ENCODE results near the gene ZBTB20. TPM values are rescaled to one million over a fixed set of nuclear protein-coding genes. Genes with fewer than 3 reads are reported as not detected.

The ZBTB20 gene
- total RNA-seq, 1 experiment from 2014 or later = 3.7 TPM

DNA sequence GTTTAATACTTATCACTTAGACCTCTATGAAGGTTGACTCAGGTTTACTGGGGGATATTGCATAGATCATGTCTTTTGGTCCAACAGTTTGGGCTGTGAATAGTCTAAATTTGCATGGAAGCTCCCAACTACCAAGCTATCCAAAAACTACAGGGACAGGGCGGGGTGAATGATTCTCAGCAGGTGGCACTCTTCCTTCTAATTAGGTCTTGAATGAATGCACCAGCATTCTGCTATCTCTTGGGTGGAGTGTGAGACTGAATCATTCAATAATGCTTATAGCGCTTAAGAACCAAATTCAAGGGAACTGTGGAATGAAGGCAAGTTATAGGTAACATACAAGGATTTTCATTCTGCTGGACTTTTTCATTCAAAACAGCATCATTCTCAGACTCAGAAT lies 507.0 kb downstream of the ZBTB20 start:
- no peak for DNase-seq
- TF ChIP-seq EZH2 (IDR thresholded peaks at IDR 0.05; ENCODE audit: low read length, unreplicated experiment) (no peak), EZH2phosphoT487 (IDR thresholded peaks at IDR 0.05; ENCODE audit: borderline replicate concordance, low read length) (no peak)
- TF ChIP-seq, protein P1, sequence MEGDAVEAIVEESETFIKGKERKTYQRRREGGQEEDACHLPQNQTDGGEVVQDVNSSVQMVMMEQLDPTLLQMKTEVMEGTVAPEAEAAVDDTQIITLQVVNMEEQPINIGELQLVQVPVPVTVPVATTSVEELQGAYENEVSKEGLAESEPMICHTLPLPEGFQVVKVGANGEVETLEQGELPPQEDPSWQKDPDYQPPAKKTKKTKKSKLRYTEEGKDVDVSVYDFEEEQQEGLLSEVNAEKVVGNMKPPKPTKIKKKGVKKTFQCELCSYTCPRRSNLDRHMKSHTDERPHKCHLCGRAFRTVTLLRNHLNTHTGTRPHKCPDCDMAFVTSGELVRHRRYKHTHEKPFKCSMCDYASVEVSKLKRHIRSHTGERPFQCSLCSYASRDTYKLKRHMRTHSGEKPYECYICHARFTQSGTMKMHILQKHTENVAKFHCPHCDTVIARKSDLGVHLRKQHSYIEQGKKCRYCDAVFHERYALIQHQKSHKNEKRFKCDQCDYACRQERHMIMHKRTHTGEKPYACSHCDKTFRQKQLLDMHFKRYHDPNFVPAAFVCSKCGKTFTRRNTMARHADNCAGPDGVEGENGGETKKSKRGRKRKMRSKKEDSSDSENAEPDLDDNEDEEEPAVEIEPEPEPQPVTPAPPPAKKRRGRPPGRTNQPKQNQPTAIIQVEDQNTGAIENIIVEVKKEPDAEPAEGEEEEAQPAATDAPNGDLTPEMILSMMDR (conservative IDR thresholded peaks at IDR 0.05; ENCODE audit: low read depth, low read length) = no peak
- H3K27me3 ChIP-seq (ENCODE audit: low read length) = no peaks in the 10 kb centered on the region
- H3K4me2 ChIP-seq (ENCODE audit: low read length) = no peak overlapping the region
- intact Hi-C loops (cut with micrococcal nuclease) = no loop called here
- no peak overlapping the region for H3K4me3 ChIP-seq (ENCODE audit: low read length)
- H3K4me1 ChIP-seq (ENCODE audit: insufficient read depth, low read length) = no peaks in the 10 kb centered on the region
- H2AFZ ChIP-seq (ENCODE audit: low read length) = no peak overlapping the region
- no peak overlapping the region for H3K27ac ChIP-seq (ENCODE audit: low read length)
- ChIA-PET CTCF (no interaction called here), POLR2A (ENCODE audit: unreplicated experiment) (no interaction called here)
- no peaks in the 10 kb centered on the region for H3K36me3 ChIP-seq (ENCODE audit: low read depth, low read length)
- no peaks in the 10 kb centered on the region for H3K9me3 ChIP-seq (ENCODE audit: low read length)
- no peaks in the 10 kb centered on the region for H3F3A ChIP-seq (ENCODE audit: low read length, unreplicated experiment)
- H3K9me2 ChIP-seq (replicated peaks; ENCODE audit: low read length) = no peaks in the 10 kb centered on the region
- H3K79me2 ChIP-seq (ENCODE audit: low read length) = no peaks in the 10 kb centered on the region
- no peak overlapping the region for H3K9ac ChIP-seq (ENCODE audit: low read length)
- no peaks in the 10 kb centered on the region for H4K20me1 ChIP-seq (ENCODE audit: low read length)
- BruUV-seq (replicated peaks) = no TSS peak
- ATAC-seq = no peak

- H3K36me3 ChIP-seq (ENCODE audit: low read depth, low read length) = no peaks in the 10 kb centered on the region
- no peak overlapping the region for H3K27ac ChIP-seq (ENCODE audit: low read length)
- BruUV-seq (replicated peaks) = no TSS peak
- TF ChIP-seq EZH2 (IDR thresholded peaks at IDR 0.05; ENCODE audit: low read length, unreplicated experiment) = no peak
- TF ChIP-seq, protein P1 (conservative IDR thresholded peaks at IDR 0.05; ENCODE audit: low read depth, low read length) = no peak
- no peak for TF ChIP-seq EZH2phosphoT487 (IDR thresholded peaks at IDR 0.05; ENCODE audit: borderline replicate concordance, low read length)
- no peaks in the 10 kb centered on the region for H3K79me2 ChIP-seq (ENCODE audit: low read length)
- no peak overlapping the region for H3K9ac ChIP-seq (ENCODE audit: low read length)
- CTCF ChIA-PET = interaction anchor here (0.7 kb wide), 1 partner anchor 178 kb away, joined by 3 read pairs; no protein-coding TSS in a partner anchor
- H3K4me3 ChIP-seq (ENCODE audit: low read length) = no peak overlapping the region
- intact Hi-C loops (cut with micrococcal nuclease) = no loop called here
- DNase-seq = no peak
- no peak for ATAC-seq
- H3K9me3 ChIP-seq (ENCODE audit: low read length) = no peaks in the 10 kb centered on the region
- no peaks in the 10 kb centered on the region for H3K9me2 ChIP-seq (replicated peaks; ENCODE audit: low read length)
- H3F3A ChIP-seq (ENCODE audit: low read length, unreplicated experiment) = no peaks in the 10 kb centered on the region
- no peaks in the 10 kb centered on the region for H3K27me3 ChIP-seq (ENCODE audit: low read length)
- H4K20me1 ChIP-seq (ENCODE audit: low read length) = no peaks in the 10 kb centered on the region
- POLR2A ChIA-PET (ENCODE audit: unreplicated experiment) = interaction anchor here (0.6 kb wide), 1 partner anchor 192 kb away, joined by 3 read pairs; no protein-coding TSS in a partner anchor
- no peaks in the 10 kb centered on the region for H3K4me1 ChIP-seq (ENCODE audit: insufficient read depth, low read length)
- no peak overlapping the region for H2AFZ ChIP-seq (ENCODE audit: low read length)
- H3K4me2 ChIP-seq (ENCODE audit: low read length) = no peak overlapping the region
Observed at GRCh38 chr3:114639171-114639570, 507.9 kb downstream of the ZBTB20 start.

- H3K27me3 ChIP-seq (ENCODE audit: low read length) = no peaks in the 10 kb centered on the region
- H3K4me2 ChIP-seq (ENCODE audit: low read length) = no peak overlapping the region
- BruUV-seq (replicated peaks) = no TSS peak
- H3F3A ChIP-seq (ENCODE audit: low read length, unreplicated experiment) = no peaks in the 10 kb centered on the region
- H3K4me3 ChIP-seq (ENCODE audit: low read length) = no peak overlapping the region
- CTCF ChIA-PET = no interaction called here
- no peaks in the 10 kb centered on the region for H4K20me1 ChIP-seq (ENCODE audit: low read length)
- no peaks in the 10 kb centered on the region for H3K36me3 ChIP-seq (ENCODE audit: low read depth, low read length)
- ATAC-seq = no peak
- no peaks in the 10 kb centered on the region for H3K9me3 ChIP-seq (ENCODE audit: low read length)
- H3K79me2 ChIP-seq (ENCODE audit: low read length) = no peaks in the 10 kb centered on the region
- no peak overlapping the region for H2AFZ ChIP-seq (ENCODE audit: low read length)
- POLR2A ChIA-PET (ENCODE audit: unreplicated experiment) = no interaction called here
- intact Hi-C loops (cut with micrococcal nuclease) = no loop called here
- H3K9ac ChIP-seq (ENCODE audit: low read length) = no peak overlapping the region
- H3K27ac ChIP-seq (ENCODE audit: low read length) = no peak overlapping the region
- TF ChIP-seq EZH2phosphoT487 (IDR thresholded peaks at IDR 0.05; ENCODE audit: borderline replicate concordance, low read length) = no peak
- TF ChIP-seq, protein P1 (conservative IDR thresholded peaks at IDR 0.05; ENCODE audit: low read depth, low read length) = no peak
- H3K4me1 ChIP-seq (ENCODE audit: insufficient read depth, low read length) = no peaks in the 10 kb centered on the region
- no peak for DNase-seq
- no peaks in the 10 kb centered on the region for H3K9me2 ChIP-seq (replicated peaks; ENCODE audit: low read length)
Observed at GRCh38 chr3:114635878-114636277, 511.2 kb downstream of the ZBTB20 start.

Data from PC-3 (cell line).